ENCODE results near the gene AP1G2.

Gene AP1G2

GRCh38 chr14:23512156-23512555 is 55.4 kb downstream of the AP1G2 start:
- no peak for DNase-seq
